Fibroblast of lung (primary cell): ENCODE measurements around the gene NHLRC1.

Experiments
- CTCF ChIP-seq, 2 donors: IDR thresholded peaks in 1 of 2; conservative IDR thresholded peaks in 1 of 2; 1 replicate in 1 of 2; 2 replicates in 1 of 2; pipeline ENCODE4 v1.5.1; 2011 to 2012; ENCODE audit warnings: low read length in 2 of 2, control low read depth in 1 of 2, inconsistent platforms in 1 of 2, low read depth in 1 of 2, mild to moderate bottlenecking in 1 of 2
- EZH2 ChIP-seq: IDR thresholded peaks from 2 replicates; pipeline ENCODE4 v1.5.1; 2012; ENCODE audit warnings: low read length, control low read depth, mild to moderate bottlenecking; ENCODE audit errors: missing control alignments

GRCh38 chr6:18135171-18135570 is 12.7 kb upstream of the NHLRC1 start:
- TF ChIP-seq CTCF (conservative IDR thresholded peaks at IDR 0.05 in 1 of 2, IDR thresholded peaks at IDR 0.05 in 1 of 2; ENCODE audit: low read depth in 1 of 2, low read length in 2 of 2) (no peak), EZH2 (no peak)
